Measurements from ENCODE around the gene PARD3B.

PARD3B gene

DNA sequence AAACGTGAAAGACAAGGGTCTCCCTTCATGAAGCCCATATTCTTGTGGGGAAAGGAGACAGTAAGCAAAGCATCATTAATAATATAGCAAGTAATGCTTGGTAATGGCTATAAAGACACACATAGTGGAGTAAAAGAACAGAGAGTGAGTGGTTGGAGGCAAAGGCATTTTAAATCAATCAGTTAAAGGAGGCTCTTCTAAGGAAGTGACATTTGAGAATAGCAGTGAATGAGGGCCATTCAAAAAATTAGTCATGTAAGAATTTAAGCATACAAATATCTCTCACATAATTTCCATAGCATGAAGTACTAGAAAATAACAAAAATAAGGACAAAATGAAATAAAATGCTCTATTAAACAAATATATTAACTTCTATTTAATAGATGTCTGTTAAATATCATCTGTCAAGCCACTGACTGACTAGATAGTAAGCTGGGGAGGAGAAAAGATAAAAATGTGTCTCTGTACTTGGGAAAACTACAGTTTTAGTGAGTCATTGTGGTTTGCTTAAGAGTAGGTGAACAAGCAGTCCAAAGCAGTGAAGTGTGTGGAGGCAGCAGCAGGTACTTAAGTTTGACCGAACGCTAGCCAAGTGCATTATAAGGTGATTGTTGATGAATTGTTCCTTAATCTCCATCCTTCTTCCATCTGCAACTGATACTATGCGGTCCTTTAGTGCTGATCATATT is 160.1 kb downstream of the PARD3B start:
- TF ChIP-seq, protein P1, sequence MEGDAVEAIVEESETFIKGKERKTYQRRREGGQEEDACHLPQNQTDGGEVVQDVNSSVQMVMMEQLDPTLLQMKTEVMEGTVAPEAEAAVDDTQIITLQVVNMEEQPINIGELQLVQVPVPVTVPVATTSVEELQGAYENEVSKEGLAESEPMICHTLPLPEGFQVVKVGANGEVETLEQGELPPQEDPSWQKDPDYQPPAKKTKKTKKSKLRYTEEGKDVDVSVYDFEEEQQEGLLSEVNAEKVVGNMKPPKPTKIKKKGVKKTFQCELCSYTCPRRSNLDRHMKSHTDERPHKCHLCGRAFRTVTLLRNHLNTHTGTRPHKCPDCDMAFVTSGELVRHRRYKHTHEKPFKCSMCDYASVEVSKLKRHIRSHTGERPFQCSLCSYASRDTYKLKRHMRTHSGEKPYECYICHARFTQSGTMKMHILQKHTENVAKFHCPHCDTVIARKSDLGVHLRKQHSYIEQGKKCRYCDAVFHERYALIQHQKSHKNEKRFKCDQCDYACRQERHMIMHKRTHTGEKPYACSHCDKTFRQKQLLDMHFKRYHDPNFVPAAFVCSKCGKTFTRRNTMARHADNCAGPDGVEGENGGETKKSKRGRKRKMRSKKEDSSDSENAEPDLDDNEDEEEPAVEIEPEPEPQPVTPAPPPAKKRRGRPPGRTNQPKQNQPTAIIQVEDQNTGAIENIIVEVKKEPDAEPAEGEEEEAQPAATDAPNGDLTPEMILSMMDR (IDR thresholded peaks at IDR 0.05; ENCODE audit: insufficient read depth, missing control alignments): no peak
- FAIRE-seq (no peak), DNase-seq (ENCODE audit: insufficient read length, low spot score) (no peak)

DNA sequence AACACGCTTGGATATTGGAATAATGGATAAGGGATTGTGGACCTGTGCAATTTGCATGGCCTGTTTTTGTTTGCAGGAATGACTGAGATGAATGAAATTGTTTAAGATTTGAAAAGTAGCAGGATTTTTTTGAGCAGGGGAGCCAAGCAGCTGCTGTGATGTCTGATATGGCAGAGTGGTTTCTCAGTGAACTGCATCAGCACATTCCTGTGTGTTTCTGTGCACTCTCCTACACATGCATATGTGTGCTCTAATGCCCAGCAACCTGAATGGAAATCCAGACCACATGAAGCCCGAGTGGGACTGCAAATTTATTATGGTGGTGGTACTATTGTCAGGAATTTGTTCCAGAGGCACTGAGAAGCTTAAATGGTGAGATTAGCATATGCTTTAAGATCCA is 161.7 kb downstream of the PARD3B start:
- DNase-seq (ENCODE audit: insufficient read length, low spot score): no peak
- no peak for FAIRE-seq
- TF ChIP-seq, protein P1 (IDR thresholded peaks at IDR 0.05; ENCODE audit: insufficient read depth, missing control alignments): no peak

GRCh38 chr2:204713211-204713610 is 167.9 kb downstream of the PARD3B start:
- TF ChIP-seq, protein P1 (IDR thresholded peaks at IDR 0.05; ENCODE audit: insufficient read depth, missing control alignments): no peak
- FAIRE-seq: no peak
- DNase-seq (ENCODE audit: insufficient read length, low spot score): no peak

- FAIRE-seq: no peak
- TF ChIP-seq, protein P1 (IDR thresholded peaks at IDR 0.05; ENCODE audit: insufficient read depth, missing control alignments): no peak
- DNase-seq (ENCODE audit: insufficient read length, low spot score): no peak
These were observed 170.1 kb downstream of the PARD3B start for GRCh38 chr2:204715361-204715760.

DNA sequence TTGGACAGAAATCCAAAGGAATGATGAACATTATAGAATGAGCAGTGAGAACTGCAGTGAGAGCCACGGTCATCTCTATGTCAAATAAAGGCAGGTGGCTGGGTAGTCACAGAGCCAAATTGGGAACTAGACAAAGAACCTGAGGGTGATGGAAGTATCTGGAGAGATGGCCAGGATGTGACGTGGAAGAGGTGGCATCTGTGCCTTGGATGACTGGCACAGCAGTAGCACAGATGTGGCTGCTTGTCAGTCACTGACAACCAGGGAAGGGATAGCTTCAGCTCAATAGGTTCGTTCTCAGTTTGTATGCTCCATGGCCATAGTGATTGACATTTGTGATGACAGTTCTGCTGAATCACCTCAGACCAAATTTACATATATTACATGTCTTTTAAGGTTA is 172.3 kb downstream of the PARD3B start:
- FAIRE-seq: no peak
- TF ChIP-seq, protein P1 (IDR thresholded peaks at IDR 0.05; ENCODE audit: insufficient read depth, missing control alignments): no peak

DNA sequence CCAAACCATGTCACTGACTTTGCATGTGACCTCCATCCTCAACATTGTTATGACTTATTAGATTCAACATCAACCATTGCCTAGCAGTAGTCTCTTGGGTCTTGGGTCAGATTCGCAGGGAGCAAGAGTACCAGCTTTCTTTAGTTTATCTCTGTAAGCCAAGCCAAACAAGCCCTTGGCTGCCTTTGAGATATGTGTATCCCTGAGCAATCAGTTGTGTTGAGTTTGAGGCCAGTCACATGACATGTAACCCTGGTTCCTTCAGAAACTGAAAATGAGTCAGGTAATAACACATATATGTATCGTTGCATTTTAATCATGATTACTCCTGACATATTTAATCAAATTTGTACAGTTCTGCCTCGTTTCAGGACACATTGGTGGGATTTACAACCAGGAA is 173.3 kb downstream of the PARD3B start:
- TF ChIP-seq, protein P1 (IDR thresholded peaks at IDR 0.05; ENCODE audit: insufficient read depth, missing control alignments): no peak
- DNase-seq (ENCODE audit: insufficient read length, low spot score): no peak
- FAIRE-seq: no peak

More for the DNA sequence above, 172.3 kb downstream of the PARD3B start:
- no peak for DNase-seq (ENCODE audit: insufficient read length, low spot score)

GRCh38 chr2:204720874-204721273 is 175.6 kb downstream of the PARD3B start:
- TF ChIP-seq, protein P1 (IDR thresholded peaks at IDR 0.05; ENCODE audit: insufficient read depth, missing control alignments): no peak
- FAIRE-seq: no peak
- no peak for DNase-seq (ENCODE audit: insufficient read length, low spot score)

All from D721Med (cell line).